Suprapubic skin (tissue), 4 donors: ENCODE data around the gene ANGEL1. TPM values are rescaled to one million over a fixed set of nuclear protein-coding genes. Genes with fewer than 3 reads are reported as not detected.

ENCODE experiments used
- DNase-seq, 2 donors: peaks; one replicate each; pipeline ENCODE4 v3.0.0-alpha.2; 2019; ENCODE audit warnings: low spot score in 2 of 2
- H3K27ac ChIP-seq: fragments of 200-600 bp; sonication (generic); one replicate; pipeline ENCODE4 v1.5.1; 2019
- H3K27me3 ChIP-seq: fragments of 200-600 bp; sonication (generic); one replicate; pipeline ENCODE4 v1.5.1; 2019
- H3K36me3 ChIP-seq: fragments of 200-600 bp; sonication (generic); one replicate; pipeline ENCODE4 v1.5.1; 2019
- H3K4me1 ChIP-seq: fragments of 200-600 bp; sonication (generic); one replicate; pipeline ENCODE4 v1.5.1; 2019
- H3K4me3 ChIP-seq: fragments of 200-600 bp; sonication (generic); one replicate; pipeline ENCODE4 v1.5.1; 2019; ENCODE audit warnings: mild to moderate bottlenecking
- H3K9me3 ChIP-seq: fragments of 200-600 bp; sonication (generic); one replicate; pipeline ENCODE4 v1.5.1; 2019
- EP300 ChIP-seq: sonication (generic); formaldehyde crosslinking; IDR thresholded peaks from one replicate; pipeline ENCODE4 v1.6.1; 2017; ENCODE audit warnings: antibody characterized with exemption
- POLR2A ChIP-seq, 2 donors: fragments of 450-650 bp; IDR thresholded peaks; one replicate each; pipeline ENCODE4 v1.6.1; 2017; ENCODE audit warnings: antibody characterized with exemption in 2 of 2, mild to moderate bottlenecking in 2 of 2, moderate library complexity in 2 of 2
- POLR2AphosphoS5 ChIP-seq, 3 donors: sonication (generic); formaldehyde crosslinking; IDR thresholded peaks; one replicate each; pipeline ENCODE4 v1.6.1; 2017; ENCODE audit warnings: antibody characterized with exemption in 3 of 3
- WGBS: methylation state at CpG from one replicate; pipeline ENCODE4 v1.1.5; 2018; 5-methylcytosine and 5-hydroxymethylcytosine counted together
- total RNA-seq, 4 donors: library from RNA; depleted of rRNA; stranded (reverse); fragments of >200 nt; gene quantifications; one replicate each; pipeline ENCODE4 v1.1.0, GENCODE V29; 2016
- TF ChIP-seq, protein P1 (sequence below), 2 donors: fragments of 200-600 bp in 1 of 2; fragments of 450-650 bp in 1 of 2; sonication (generic) in 1 of 2; IDR thresholded peaks; one replicate each; pipeline ENCODE4 v1.5.1; 2016 to 2019; ENCODE audit warnings: antibody characterized with exemption in 2 of 2, mild to moderate bottlenecking in 1 of 2, moderate library complexity in 1 of 2

ANGEL1 gene
- total RNA-seq, 4 donors from 2014 or later, result 17.1 to 25.8 (median 21.9) TPM

DNA sequence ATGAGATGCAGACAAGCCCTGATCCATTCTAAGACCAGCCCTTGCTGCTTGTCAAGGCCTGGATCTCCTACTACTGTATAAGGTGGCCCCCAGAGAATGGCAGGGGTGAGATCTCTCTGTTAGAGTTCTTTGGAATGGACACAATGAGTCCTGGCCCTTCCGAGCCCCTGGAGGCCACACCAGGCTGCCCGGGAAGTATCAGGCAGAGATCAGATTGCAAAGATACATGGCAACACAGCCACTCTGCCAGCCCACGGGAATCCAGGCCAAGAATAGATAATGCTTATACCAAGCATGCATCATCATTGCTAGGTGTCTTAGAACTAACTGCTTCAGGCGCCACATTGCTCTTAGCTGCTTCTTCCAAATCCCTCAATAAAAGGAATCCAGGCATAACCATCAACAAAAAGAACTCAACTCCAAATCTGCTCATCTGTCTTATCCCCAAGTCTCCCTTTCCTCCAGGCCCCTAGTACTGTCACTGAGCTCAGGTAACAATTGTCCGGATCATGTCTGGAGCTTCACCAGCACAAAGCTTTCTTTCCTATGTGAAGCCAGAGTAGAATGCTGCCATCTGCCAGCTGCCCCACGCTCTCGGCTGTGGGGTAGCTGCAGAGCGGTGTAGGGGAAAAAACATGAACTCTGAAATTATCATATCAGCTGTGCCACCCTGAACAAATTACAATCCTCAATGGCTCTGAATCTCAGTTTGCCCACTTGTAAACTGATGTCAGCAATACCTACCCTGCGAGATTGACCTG is 56.9 kb downstream of the ANGEL1 start:
- Histone ChIP-seq H3K4me1 (peaks cover 4% of the 10 kb centered on the region), H3K27me3 (peaks cover 6% of the 10 kb centered on the region), H3K4me3 (no peak overlapping the region), H3K36me3 (no peaks in the 10 kb centered on the region), H3K27ac (no peak overlapping the region), H3K9me3 (no peaks in the 10 kb centered on the region)
- no peak for DNase-seq
- TF ChIP-seq POLR2AphosphoS5 (IDR thresholded peaks at IDR 0.05) (no peak), POLR2A (IDR thresholded peaks at IDR 0.05) (no peak), EP300 (no peak)
- TF ChIP-seq, protein P1, sequence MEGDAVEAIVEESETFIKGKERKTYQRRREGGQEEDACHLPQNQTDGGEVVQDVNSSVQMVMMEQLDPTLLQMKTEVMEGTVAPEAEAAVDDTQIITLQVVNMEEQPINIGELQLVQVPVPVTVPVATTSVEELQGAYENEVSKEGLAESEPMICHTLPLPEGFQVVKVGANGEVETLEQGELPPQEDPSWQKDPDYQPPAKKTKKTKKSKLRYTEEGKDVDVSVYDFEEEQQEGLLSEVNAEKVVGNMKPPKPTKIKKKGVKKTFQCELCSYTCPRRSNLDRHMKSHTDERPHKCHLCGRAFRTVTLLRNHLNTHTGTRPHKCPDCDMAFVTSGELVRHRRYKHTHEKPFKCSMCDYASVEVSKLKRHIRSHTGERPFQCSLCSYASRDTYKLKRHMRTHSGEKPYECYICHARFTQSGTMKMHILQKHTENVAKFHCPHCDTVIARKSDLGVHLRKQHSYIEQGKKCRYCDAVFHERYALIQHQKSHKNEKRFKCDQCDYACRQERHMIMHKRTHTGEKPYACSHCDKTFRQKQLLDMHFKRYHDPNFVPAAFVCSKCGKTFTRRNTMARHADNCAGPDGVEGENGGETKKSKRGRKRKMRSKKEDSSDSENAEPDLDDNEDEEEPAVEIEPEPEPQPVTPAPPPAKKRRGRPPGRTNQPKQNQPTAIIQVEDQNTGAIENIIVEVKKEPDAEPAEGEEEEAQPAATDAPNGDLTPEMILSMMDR (IDR thresholded peaks at IDR 0.05), result no peak
- WGBS, result 87% methylated on average over 8 of the region's 9 CpGs

DNA sequence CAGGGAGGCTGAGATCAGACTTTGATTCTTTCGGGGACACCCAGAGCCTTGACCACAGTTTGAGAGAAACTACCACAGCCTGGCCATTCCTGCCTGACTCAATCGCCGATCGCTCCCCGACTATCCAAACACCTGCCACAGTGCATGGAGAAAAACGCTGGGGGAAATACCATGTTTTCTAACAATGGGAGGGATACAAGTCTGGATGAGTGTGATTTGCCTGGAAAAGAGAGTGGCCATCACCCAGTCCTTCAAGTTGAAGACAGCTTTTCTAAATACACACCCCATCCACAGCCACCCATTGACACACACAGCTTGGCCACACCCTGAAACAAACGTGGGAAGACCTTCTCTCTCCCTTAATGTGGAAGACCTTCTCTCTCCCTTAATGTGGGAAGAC is 58.1 kb downstream of the ANGEL1 start:
- Histone ChIP-seq H3K27ac (no peak overlapping the region), H3K27me3 (no peaks in the 10 kb centered on the region), H3K4me1 (no peaks in the 10 kb centered on the region), H3K36me3 (no peaks in the 10 kb centered on the region), H3K9me3 (no peaks in the 10 kb centered on the region), H3K4me3 (no peak overlapping the region)
- TF ChIP-seq POLR2A (IDR thresholded peaks at IDR 0.05), result no peak
- DNase-seq, result no peak
- 87% methylated on average over 7 of the region's 7 CpGs for WGBS

DNA sequence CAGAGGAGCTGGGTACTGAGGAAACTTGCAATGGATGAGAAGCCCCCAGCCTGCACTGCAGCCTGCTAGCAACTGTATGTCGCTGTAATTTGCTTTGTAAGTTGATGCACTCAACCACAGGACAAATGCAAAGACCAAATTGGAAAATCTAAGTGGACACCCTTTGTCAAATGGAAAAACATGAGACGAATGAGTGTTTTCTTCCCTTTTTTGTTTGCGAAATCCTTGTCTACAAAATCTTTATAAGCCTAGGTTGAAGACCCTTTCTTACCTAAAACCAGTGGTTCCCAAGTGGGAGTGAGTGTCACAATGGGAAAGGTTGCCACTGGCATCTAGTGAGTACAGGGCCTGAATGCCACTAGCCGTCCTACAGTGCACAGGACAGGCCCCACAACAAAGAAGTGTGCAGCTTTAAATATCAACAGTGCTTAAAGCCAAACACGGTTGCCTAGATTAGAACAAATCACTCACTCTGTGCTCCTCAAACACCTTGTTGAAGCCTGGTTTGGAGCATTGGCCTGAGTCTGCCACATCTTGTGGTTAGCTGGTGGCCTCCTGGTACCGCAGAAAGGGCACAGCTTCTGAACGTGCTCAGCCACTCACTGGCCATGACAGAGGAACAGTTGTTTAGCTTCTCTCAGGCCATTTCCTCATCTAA is 59.0 kb downstream of the ANGEL1 start:
- Histone ChIP-seq H3K27ac (no peak overlapping the region), H3K4me3 (no peak overlapping the region), H3K27me3 (no peaks in the 10 kb centered on the region), H3K4me1 (no peaks in the 10 kb centered on the region), H3K9me3 (no peaks in the 10 kb centered on the region), H3K36me3 (no peaks in the 10 kb centered on the region)
- DNase-seq, result no peak
- WGBS, result 95% methylated on average over 7 of the region's 7 CpGs
- TF ChIP-seq EP300 (no peak), POLR2A (IDR thresholded peaks at IDR 0.05) (no peak), POLR2AphosphoS5 (IDR thresholded peaks at IDR 0.05) (no peak)
- TF ChIP-seq, protein P1 (IDR thresholded peaks at IDR 0.05), result no peak

DNA sequence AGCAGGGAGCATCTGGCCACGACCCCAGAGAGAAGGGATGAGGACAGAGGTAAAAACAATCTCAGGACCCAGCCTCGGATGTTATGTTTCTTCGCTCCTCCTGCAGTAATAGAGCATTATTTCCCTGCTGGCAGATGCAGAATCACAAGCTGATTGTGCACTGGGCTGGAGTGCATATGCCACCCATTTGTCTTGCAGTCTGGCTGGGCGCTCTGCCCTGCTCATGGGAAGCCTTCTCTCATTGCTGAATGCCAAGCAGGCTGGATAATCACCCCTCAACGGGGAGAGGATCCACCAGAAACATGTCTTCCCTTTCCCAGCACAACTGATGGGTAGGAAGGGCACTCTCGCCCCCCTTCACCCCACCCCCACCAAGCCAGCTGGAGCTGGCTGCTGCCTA is 59.9 kb downstream of the ANGEL1 start:
- no peak overlapping the region for H3K27ac ChIP-seq
- TF ChIP-seq, protein P1 (IDR thresholded peaks at IDR 0.05), result no peak
- TF ChIP-seq EP300, result no peak
- TF ChIP-seq POLR2AphosphoS5 (IDR thresholded peaks at IDR 0.05), result no peak
- TF ChIP-seq POLR2A (IDR thresholded peaks at IDR 0.05), result no peak
- no peak overlapping the region for H3K4me3 ChIP-seq
- 57% methylated on average over 6 of the region's 6 CpGs for WGBS
- no peaks in the 10 kb centered on the region for H3K4me1 ChIP-seq
- H3K27me3 ChIP-seq, result no peaks in the 10 kb centered on the region
- no peaks in the 10 kb centered on the region for H3K36me3 ChIP-seq
- no peak for DNase-seq
- no peaks in the 10 kb centered on the region for H3K9me3 ChIP-seq

DNA sequence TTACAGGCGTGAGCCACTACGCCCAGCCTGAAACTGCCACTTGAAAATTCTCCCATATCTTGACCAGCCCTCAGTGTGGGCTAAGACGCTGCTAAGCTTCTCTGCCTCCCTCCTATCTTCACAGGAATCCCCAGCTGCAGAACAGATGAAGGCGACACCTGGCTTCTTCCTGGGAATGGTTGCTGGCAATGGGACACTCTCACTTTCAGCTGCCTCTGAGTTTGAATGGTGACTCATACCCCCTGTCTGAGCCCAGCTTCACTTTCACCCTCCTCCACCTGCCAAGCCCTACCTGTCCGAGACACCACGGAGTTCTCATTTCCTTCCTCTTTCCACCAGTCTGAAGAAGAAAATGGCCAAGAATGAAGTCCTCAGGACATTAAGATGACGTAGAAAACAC is 69.7 kb downstream of the ANGEL1 start:
- Histone ChIP-seq H3K27me3 (no peaks in the 10 kb centered on the region), H3K36me3 (no peaks in the 10 kb centered on the region), H3K9me3 (peaks cover 4% of the 10 kb centered on the region), H3K27ac (no peak overlapping the region), H3K4me3 (no peak overlapping the region), H3K4me1 (no peaks in the 10 kb centered on the region)
- no peak for DNase-seq
- 79% methylated on average over 7 of the region's 7 CpGs for WGBS
- TF ChIP-seq EP300, result no peak
- TF ChIP-seq, protein P1 (IDR thresholded peaks at IDR 0.05), result no peak
- TF ChIP-seq POLR2A (IDR thresholded peaks at IDR 0.05), result no peak
- no peak for TF ChIP-seq POLR2AphosphoS5 (IDR thresholded peaks at IDR 0.05)
